Stimulated activated CD4-positive, alpha-beta T cell treated with anti-CD3 and anti-CD28 coated beads, Interleukin-1b, Interleukin-23, amount 100 ng/mL, for 1 hour (primary cell): ENCODE results near the gene RNF215.

Source experiments
- DNase-seq, 2 donors: peaks; one replicate each; pipeline ENCODE4 v3.0.0-alpha.2; 2020; ENCODE audit warnings: low read depth in 2 of 2

RNF215 gene

GRCh38 chr22:30332551-30332950 is 54.7 kb downstream of the RNF215 start:
- no peak for DNase-seq
